NCI-H2227 treated with DMSO at 0.1 percent for 48 hours (cell line): Measurements from ENCODE around the gene NEK1.

ENCODE experiments used
- DNase-seq: peaks from one replicate; lab custom pipeline; 2025; lab: John Stamatoyannopoulos, UW

Gene NEK1, protein sequence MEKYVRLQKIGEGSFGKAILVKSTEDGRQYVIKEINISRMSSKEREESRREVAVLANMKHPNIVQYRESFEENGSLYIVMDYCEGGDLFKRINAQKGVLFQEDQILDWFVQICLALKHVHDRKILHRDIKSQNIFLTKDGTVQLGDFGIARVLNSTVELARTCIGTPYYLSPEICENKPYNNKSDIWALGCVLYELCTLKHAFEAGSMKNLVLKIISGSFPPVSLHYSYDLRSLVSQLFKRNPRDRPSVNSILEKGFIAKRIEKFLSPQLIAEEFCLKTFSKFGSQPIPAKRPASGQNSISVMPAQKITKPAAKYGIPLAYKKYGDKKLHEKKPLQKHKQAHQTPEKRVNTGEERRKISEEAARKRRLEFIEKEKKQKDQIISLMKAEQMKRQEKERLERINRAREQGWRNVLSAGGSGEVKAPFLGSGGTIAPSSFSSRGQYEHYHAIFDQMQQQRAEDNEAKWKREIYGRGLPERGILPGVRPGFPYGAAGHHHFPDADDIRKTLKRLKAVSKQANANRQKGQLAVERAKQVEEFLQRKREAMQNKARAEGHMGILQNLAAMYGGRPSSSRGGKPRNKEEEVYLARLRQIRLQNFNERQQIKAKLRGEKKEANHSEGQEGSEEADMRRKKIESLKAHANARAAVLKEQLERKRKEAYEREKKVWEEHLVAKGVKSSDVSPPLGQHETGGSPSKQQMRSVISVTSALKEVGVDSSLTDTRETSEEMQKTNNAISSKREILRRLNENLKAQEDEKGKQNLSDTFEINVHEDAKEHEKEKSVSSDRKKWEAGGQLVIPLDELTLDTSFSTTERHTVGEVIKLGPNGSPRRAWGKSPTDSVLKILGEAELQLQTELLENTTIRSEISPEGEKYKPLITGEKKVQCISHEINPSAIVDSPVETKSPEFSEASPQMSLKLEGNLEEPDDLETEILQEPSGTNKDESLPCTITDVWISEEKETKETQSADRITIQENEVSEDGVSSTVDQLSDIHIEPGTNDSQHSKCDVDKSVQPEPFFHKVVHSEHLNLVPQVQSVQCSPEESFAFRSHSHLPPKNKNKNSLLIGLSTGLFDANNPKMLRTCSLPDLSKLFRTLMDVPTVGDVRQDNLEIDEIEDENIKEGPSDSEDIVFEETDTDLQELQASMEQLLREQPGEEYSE (N-terminal part only)

DNA sequence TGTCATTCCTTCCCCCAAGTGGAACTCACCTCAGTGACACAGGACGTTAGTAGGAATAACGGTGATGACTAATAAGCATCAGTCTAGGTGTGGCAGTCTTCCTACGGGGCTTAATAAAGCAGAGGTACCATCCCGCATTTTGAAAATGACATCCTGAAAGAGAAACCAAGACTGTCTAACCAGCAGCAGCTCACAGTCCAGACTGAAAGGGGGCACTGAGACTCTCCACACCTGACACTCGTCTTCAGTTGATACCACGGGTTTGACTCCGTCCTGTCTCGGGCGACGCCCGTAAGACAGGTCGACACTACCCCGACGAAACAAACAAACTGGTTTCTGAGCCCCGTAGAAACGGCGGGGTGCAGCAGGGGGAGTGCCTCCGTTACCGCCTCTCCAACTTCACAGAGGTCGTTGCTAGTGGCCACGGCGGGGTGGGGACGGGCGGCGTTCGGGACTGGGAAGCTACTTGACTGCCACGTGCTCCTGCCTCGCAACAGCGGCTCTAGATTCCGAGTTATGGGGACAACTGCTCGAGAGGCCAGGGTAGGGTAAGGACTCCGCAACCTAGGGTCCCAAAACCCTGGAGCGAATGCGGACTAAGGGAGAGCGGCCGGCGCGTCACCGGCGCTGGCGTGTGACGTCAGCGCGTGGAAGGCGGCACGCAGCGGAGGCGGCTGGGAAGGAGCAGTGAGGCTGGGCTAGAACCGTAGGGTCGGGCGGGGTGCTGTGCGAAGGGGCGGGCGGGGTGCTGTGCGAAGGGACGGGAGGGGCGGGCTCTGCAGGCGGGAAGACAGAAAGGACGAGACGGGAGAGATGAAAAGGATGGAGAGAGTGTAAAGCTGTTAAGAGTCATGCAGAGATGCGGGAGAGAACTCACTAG is at the start of gene NEK1:
Gene NEK1, minus strand, starts transcription at position 593 of the 880 bp plus-strand sequence. CDS start 9,953 bp downstream, outside the sequence.
- peak; percentile 76 for DNase-seq

DNA sequence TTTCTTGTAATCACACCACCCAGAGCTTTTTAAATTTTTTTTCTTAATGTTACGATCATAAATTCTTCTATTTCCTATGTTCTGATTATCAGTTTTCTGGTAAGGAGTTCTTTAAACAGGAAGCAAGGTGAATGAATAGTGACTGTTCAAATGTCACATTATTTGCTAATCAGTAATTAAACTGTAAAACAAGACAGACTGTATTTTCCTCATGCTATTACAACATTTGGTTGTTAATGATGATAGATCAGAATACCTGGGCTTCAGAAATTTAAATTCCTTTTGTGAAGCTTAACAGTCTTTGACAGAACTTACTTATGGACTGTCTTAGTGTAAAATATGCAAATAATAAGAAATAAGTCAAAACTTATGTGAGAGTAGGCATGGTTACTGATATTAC is 49.4 kb upstream of the NEK1 start:
- no peak for DNase-seq

DNA sequence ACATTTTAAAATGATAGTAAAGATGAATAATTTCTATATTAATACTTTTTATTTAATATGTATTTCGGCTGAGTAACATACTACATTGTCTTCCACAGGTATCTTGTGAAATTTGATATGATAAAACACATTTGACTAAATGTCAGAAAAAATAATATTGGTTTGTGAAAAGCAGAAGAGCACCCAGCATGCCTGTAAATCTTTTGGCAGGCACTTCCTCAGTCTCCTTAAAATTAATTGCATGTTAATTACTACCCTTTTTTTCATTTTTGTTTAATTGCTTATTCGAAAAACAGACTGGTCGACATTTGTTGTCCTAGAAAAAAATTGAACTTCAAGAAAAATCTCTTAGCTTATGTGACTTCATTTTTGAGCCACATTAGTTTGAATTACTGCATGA is 48.5 kb upstream of the NEK1 start:
- no peak for DNase-seq

DNA sequence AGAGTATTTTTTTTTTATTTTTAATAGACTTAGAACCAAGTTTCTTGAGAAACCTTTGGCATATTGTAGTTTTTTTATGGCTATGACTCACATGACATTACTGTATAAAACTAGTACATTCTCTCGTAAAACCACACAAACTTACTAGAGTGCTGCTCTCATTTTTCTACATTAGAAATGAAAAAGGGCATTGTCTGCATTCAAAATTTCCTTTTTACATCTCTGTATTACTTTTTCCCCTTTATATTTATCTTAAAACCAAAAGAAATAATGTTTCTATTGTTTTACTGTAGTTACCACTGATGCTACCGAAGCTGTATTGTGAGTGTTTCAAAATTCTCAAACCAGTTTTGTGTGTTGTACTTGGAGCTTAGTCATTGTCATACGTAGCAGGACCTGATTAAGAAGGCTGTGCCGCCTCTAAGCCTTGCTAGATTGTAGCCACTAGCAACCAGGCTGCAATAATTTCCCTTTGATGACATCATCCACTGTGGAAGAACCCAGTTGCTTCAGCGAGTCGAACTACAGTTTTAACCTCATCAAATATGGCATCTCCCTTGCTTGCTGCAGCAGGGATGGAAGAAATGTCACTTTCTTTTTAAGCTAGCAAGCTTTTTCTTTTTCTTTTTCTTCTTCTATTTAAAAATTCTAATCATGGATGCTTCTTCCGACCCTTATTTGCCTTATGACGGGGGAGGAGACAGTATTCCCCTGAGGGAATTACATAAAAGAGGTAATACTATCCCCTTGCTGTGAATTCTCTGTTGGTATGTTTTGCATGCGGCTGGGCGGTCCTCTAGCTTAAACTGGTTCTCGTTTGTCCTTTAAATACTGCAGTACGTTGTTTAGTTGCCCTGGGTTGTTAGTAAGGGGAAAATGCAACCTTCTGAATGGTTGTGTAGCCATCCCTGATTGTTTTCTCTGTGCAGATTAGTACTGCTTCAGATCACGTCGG is 47.6 kb upstream of the NEK1 start:
- DNase-seq, result peak; percentile 90

DNA sequence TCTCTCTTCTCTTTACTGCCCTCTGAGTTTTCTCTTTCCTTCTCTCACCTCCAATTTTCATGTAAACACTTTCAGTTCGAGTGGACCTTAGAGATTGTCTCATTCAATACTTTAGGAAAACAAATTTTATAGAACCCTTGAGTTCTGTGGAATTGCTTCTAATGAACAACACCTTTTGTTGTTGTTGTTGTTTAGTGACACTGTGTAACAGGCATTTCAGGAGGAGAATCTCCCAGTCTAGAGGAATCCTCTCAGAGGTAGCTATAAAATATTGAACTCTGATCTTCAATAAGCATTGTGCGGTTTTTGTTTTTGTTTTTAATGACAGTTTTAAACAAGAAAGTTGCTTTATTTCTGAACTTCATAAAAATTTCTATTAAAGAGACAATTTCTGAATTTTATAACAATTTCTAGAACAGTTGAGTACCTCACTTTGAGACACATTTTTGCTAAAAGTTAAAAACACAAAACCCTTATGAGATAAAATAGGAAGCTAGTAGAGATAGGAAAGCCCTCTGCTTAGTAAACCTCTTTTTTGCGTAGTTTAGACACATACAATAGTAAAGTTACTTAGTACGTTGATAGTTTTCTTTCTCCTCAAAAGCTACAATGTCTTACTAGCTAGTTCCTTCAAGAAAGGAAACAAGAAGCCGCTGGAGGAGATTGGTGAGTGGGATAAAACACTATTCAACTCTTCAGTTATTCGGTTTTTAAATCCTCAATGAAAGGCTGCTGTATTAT is 46.8 kb upstream of the NEK1 start:
- DNase-seq, result peak; percentile 4

DNA sequence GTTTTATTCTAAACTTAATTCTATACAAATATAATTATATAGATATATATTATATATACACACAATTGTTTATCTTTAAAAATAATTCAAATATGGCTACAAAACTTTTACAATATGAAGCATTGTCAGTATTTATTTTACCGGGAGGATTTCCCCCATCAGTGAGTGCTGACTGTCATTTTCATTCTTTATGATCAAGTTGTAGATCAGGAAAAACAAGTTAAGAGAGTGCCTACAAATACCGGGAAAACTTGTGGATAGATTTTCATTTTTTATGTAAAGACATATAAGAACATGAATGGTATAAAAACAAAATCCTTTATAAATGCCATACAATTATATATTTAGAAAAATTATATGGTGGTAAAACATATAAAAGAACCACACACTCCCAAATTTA is 45.8 kb upstream of the NEK1 start:
- no peak for DNase-seq

DNA sequence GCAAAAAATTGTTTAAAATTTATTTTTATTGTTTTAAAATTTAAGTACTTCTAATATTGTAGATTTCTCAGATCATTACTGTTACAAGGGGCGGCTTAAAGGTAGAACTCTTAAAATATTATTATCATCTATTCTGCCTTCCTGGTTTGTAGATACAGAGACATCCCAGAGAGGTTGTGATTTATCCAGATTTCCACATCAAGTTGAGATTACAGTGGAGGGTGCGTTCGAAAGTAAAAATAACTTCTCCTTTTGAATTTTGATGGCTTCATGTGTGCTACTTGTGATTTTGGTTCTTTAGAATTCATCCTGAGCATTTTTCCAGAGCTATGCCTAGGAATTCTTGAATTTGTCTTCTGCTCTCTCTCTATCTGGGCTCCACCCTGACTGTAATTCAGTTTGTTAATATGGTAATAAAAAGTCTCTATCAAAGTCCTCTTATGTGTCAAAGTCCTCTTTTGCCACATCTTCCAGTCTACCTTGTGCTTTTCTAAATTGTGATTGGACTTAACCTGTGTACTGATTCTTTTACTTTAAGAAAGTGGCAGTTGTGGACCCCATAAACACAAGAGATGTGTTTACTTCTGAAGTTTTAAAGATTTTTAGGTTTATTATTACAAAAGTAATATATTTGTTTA is 45.2 kb upstream of the NEK1 start:
- DNase-seq, result no peak

DNA sequence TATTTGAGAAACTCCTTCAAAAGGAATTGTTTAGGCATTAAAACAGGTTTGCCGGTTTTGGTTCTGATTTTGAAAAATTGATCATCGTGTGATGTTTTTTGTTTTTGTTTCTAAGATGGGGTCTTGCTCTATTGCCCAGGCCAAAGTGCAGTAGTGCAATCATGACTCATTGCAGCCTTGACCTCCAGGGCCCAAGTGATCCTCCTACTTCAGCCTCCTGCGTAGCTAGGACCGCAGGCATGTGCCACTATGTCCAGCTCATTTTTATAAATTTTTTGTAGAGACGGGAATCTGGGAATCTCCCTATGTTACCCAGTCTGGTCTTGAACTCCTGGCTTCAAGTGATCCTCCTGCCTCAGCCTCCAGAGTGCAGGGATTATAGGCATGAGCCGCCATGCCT is 43.0 kb upstream of the NEK1 start:
- DNase-seq, result no peak

DNA sequence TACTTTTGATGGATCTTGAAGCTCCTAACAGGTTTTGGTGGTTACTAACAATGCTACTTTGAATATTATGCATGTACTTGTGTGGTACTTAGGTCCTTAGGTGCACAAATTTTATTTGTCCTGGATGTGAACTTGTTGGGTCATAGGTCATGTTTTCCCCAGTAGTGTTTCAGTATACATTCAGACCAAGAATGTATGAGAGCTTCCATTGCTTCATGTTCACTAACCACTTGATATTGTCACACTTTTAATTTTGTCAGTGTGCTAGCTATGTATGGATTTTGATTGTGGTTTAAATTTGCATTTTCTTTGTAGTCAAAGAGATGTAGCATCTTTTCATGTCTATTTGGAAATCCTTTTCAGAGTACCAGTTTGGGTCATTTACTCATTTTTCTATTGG is 40.2 kb upstream of the NEK1 start:
- no peak for DNase-seq

DNA sequence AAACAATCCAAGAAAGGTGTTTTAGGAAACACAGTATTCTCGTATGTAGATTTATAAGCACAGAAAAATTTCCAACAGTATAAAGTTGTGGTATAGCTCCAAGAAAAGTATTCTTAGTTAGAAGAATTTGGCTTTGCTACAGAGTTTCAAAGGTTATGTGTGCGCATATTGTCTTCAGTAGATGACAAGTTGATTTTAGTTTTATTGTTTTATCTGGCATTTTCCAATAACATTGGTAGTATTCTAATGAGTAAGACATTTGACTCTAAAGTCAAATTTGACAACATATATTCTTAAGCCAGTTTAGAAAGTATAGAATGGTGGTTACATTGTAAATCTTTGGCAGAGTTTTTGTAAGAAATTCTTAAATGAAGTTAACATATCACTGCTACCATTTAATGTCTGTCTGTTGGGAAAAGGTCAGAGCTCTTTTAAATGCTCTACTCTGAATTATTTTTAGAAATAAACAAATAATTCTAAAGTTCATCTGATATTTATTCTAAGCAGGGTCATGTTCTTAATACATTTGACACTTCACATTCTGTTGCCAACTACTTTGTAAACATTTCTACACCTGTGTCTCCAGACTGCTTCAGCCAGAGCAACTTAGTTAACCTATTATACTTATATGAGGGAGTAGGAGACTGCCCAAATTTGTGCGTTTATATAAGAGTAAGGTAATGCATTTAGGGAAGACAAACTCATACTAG is 38.0 kb upstream of the NEK1 start:
- no peak for DNase-seq

DNA sequence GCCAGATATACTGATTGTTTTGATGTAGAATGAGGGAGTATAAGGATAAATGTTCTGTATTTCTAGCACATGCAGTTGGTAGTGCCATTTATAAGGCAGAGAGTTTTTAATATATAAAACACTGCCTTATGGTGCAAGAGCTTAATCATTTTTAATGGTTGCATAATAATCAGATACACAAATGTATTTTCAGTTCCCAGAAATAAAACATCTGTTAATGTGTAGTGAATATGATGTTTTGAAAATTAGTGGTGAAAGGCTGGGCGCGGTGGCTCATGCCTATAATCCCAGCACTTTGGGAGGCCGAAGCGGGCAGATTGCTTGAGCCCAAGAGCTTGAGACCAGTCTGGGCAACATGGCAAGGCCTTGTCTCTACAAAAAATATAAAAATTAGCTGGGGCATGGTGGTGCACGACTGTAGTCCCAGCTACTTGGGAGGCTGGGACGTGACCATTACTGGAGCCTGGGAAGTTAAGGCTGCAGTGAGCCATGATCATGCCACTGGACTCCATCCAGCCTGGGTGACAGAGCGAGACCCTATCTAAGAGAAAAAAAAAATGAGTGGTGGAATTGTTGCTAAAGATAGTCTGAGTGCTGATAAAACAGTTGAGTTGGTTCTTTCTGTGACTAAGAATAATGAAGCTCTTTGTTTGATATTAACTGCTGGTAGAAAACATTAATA is 37.3 kb upstream of the NEK1 start:
- no peak for DNase-seq

DNA sequence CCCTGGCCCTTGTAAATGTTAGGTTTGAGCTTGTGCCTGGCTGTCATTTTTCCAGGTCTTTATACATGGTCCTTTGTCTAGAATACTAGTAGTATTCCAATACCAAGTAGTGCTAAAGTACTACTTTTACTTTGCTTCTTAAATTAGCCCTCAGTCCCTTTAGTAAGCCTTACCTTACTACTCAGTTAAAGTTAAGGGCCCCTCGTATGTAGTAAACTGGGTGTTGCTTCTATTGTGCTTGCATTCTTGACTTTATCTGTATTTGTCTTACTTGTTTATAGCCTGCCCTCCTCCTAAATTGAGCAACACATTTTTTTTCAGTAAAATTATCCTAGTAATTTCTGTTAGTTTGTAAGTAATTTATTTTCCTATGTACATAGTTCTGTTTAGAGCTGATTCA is 33.2 kb upstream of the NEK1 start:
- DNase-seq, result no peak

DNA sequence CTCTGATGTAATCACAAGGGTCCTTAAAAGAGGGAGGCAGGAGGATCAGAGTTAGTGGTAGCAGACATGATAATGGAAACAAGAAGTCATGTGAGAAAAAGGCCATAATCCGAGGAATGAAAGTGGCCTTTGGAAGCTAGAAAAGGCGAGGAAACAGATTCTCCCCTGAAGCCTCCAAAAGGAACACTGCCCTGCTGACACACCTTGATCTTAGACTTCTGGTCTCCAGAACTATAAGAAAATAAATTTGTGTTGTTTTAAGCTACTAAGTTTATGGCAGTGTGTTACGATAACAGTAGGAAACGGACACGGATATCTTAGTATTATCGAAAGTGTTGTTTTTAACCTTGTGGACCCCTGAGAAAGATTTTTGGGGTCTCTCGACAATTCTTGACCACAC is 32.4 kb upstream of the NEK1 start:
- DNase-seq, result no peak

DNA sequence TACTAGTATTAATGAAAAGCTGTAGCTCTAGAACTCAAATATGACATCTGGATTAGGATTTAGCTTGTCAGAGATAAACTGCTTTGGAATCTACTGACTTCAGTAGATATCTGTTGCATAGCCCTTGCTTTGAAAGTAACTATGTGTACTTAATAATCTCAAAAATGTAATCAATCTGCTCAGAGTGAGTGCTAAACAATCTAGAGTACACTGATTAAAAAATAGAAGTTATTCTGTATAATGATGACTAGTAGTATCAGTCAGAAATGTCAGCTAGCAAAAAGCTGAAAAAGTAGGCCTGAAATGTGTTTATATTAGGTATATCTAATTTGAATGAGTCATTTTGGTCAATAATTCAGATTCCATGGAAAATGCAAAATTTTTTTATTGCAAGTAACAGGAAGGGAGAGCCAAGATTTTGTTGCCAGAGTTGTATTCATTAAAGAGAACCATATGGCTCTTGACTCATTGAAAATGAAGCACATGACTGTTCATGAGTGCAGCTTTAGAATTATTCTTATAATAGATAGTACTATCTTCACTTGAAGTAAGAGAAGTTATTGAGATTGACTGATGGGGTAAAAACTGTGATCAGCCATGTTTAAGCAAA is 28.0 kb upstream of the NEK1 start:
- no peak for DNase-seq

DNA sequence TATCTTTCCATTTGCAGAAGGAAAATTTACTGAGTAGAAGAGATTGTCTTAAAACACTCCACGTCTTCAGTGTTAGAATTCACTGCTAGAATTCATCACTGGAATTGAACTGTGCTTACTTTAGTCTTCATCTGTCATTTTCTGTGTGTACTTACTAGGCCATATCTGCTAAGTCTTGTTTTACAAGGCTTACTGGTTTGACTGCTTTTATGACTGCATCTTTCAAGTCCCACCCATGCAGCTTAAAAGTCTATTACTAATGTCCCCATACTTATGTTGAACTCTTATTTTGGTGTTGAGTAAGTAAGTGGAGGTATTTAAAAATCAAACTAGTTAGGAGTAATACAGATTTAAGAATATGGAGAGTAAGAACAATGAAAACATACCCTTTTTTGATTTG is 22.6 kb upstream of the NEK1 start:
- no peak for DNase-seq

DNA sequence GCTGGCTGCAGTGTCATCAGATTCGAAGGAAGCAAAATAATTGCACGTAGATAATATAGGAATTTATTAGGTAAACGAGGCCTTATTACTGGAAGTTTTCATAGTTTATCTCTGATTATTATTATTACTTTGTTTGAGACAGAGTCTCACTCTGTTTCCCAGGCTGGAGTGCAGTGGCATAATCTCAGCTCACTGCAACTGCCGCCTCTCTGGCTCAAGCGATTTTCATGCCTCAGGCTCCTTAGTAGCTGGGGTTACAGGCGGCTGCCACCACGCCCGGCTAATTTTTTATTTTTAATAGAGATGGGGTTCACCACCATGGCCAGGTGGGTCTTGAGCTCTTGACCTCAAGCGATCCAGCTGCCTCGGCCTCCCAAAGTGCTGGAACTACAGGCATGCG is 20.5 kb upstream of the NEK1 start:
- DNase-seq, result no peak

DNA sequence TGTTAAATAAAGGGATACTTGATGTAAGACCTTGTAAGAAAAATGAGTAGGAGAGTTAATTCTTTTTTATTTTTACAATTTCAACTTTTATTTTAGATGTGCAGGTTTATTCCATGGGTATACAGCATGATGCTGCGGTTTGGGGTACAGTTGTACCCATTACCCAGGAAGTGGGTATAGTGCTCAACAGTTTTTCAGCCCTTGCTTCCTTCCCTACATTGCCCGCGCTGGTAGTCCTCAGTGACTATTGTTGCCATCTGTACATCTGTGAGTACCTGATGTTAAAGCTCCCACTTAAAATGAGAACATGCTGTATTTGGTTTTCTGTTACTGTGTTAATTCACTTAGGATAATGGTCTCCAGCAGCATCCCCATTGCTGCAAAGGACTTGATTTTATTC is 17.7 kb upstream of the NEK1 start:
- DNase-seq, result no peak

DNA sequence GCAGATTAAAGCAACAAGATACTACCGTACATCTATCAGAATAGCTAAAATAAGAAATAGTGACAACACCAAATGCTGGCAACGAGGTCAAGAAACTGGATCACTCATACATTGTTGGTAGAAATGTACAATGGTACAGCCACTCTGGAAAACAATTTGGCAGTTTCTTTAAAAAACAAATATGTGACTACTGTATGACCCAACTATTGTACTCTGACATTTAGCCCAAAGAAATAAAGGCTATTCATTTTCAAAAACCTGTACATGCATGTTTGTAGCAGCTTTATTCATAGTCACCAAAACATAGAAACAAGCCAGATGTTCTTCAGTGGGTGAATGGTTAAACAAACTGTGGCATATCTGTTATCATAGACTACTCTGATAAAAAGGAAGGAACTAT is 16.2 kb upstream of the NEK1 start:
- no peak for DNase-seq
